Kidney epithelial cell (primary cell): ENCODE results near the gene RAET1L. TPM values are rescaled to one million over a fixed set of nuclear protein-coding genes. Genes with fewer than 3 reads are reported as not detected.

Experiments
- DNase-seq: peaks from one replicate; pipeline ENCODE4 v3.0.0-alpha.2; 2010; ENCODE audit warnings: low read depth
- H3K27me3 ChIP-seq: 2 replicates; pipeline ENCODE4 v1.6.0; 2011; ENCODE audit warnings: low read length; ENCODE audit not compliant: control insufficient read depth, insufficient read depth
- H3K36me3 ChIP-seq: 2 replicates; pipeline ENCODE4 v1.5.1; 2011; ENCODE audit warnings: low read length; ENCODE audit not compliant: control insufficient read depth, insufficient read depth
- H3K4me3 ChIP-seq: 2 replicates; pipeline ENCODE4 v1.5.1; 2011; ENCODE audit warnings: low read depth, mild to moderate bottlenecking, control low read depth, low read length
- CTCF ChIP-seq: IDR thresholded peaks from 2 replicates; pipeline ENCODE4 v1.5.1; 2011; ENCODE audit warnings: mild to moderate bottlenecking, moderate library complexity, low read length, control low read depth, inconsistent platforms; ENCODE audit not compliant: insufficient read depth, poor library complexity, severe bottlenecking
- total RNA-seq: library from RNA; depleted of rRNA; stranded (reverse); fragments of >200 nt; gene quantifications from 2 replicates; pipeline ENCODE4 v1.2.3, GENCODE V29; 2015

The RAET1L gene
- total RNA-seq, 1 donor from 2014 or later: 1.5 TPM

GRCh38 chr6:150032598-150032997 is 7.3 kb upstream of the RAET1L start:
- Histone ChIP-seq H3K4me3 (no peak overlapping the region), H3K27me3 (peaks cover 34% of the 10 kb centered on the region), H3K36me3 (no peaks in the 10 kb centered on the region)
- TF ChIP-seq CTCF: no peak
- no peak for DNase-seq

GRCh38 chr6:150030611-150031010 is 5.3 kb upstream of the RAET1L start:
- no peak for DNase-seq
- no peaks in the 10 kb centered on the region for H3K36me3 ChIP-seq
- no peak for TF ChIP-seq CTCF
- no peak overlapping the region for H3K4me3 ChIP-seq
- peaks cover 21% of the 10 kb centered on the region for H3K27me3 ChIP-seq

- peaks cover 15% of the 10 kb centered on the region for H3K27me3 ChIP-seq
- no peaks in the 10 kb centered on the region for H3K36me3 ChIP-seq
- no peak overlapping the region for H3K4me3 ChIP-seq
- DNase-seq: no peak
- no peak for TF ChIP-seq CTCF
Observed at GRCh38 chr6:150029749-150030148, 4.4 kb upstream of the RAET1L start.

- TF ChIP-seq CTCF: no peak
- Histone ChIP-seq H3K27me3 (peaks cover 15% of the 10 kb centered on the region), H3K4me3 (no peak overlapping the region), H3K36me3 (no peaks in the 10 kb centered on the region)
- no peak for DNase-seq
Observed at GRCh38 chr6:150029276-150029675, 3.9 kb upstream of the RAET1L start.

- Histone ChIP-seq H3K27me3 (peaks cover 15% of the 10 kb centered on the region), H3K4me3 (no peak overlapping the region), H3K36me3 (no peaks in the 10 kb centered on the region)
- TF ChIP-seq CTCF: no peak
- DNase-seq: no peak
Observed at GRCh38 chr6:150028799-150029198, 3.5 kb upstream of the RAET1L start.

- DNase-seq: no peak
- Histone ChIP-seq H3K4me3 (no peak overlapping the region), H3K27me3 (peaks cover 10% of the 10 kb centered on the region), H3K36me3 (no peaks in the 10 kb centered on the region)
- no peak for TF ChIP-seq CTCF
Observed at GRCh38 chr6:150027806-150028565, 2.7 kb upstream of the RAET1L start.
